ENCODE data around the gene RALY.

DNA sequence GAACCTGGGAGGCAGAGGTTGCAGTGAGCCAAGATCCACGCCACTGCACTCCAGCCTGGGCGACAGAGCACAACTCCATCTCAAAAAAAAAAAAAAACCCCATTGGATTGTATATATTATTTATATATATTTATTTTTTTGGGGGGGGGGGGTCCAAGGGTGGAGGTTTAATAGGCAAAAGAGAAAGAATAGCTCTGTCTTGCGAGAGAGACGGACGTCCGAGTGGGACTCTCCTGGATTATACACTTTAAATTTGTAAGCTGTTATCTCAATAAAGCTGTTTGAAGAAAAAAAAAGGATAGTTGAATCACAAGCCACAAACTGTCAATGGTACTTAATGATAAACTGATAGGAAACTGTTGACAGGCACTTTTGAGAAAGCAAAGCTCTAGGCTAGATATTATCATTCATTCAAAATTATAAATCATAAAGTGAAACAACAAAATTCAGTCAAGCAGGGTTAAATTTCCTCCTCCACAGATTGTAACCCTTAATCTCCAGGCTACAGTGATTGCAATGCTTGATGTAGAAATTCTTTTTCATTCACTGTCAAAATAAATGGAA, 98.0 kb downstream of the RALY start:
- TF ChIP-seq, protein P1, sequence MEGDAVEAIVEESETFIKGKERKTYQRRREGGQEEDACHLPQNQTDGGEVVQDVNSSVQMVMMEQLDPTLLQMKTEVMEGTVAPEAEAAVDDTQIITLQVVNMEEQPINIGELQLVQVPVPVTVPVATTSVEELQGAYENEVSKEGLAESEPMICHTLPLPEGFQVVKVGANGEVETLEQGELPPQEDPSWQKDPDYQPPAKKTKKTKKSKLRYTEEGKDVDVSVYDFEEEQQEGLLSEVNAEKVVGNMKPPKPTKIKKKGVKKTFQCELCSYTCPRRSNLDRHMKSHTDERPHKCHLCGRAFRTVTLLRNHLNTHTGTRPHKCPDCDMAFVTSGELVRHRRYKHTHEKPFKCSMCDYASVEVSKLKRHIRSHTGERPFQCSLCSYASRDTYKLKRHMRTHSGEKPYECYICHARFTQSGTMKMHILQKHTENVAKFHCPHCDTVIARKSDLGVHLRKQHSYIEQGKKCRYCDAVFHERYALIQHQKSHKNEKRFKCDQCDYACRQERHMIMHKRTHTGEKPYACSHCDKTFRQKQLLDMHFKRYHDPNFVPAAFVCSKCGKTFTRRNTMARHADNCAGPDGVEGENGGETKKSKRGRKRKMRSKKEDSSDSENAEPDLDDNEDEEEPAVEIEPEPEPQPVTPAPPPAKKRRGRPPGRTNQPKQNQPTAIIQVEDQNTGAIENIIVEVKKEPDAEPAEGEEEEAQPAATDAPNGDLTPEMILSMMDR (conservative IDR thresholded peaks at IDR 0.05): no peak
- TF ChIP-seq EZH2 (IDR thresholded peaks at IDR 0.05; ENCODE audit: low read depth): no peak
